ENCODE measurements around the gene INTS7.

The INTS7 gene

GRCh38 chr1:212035123-212035834, at the start of gene INTS7, which contains the start of gene DTL:
Gene INTS7 (minus strand): TSS chr1:212035557. CDS start chr1:212035437, 120 bp downstream.
Gene DTL (plus strand): TSS chr1:212035748. CDS start chr1:212035891, 143 bp downstream.
- DNase-seq = peak; percentile 99

- no peak for DNase-seq
Measured at GRCh38 chr1:212082765-212083406, 47.5 kb upstream of the INTS7 start.

GRCh38 chr1:212078826-212079225, 43.5 kb upstream of the INTS7 start:
- no peak for DNase-seq

GRCh38 chr1:212077028-212077427, 41.7 kb upstream of the INTS7 start:
- no peak for DNase-seq

- DNase-seq = no peak
Measured at GRCh38 chr1:212074856-212075255, 39.5 kb upstream of the INTS7 start.

GRCh38 chr1:212074313-212074712, 39.0 kb upstream of the INTS7 start:
- no peak for DNase-seq

- DNase-seq = no peak
Measured at GRCh38 chr1:212073490-212073889, 38.1 kb upstream of the INTS7 start.

- DNase-seq = no peak
Measured at GRCh38 chr1:212072047-212072446, 36.7 kb upstream of the INTS7 start.

GRCh38 chr1:212070720-212071302, 35.5 kb upstream of the INTS7 start:
- DNase-seq = peak; percentile 49

- DNase-seq = no peak
Measured at GRCh38 chr1:212067787-212068186, 32.4 kb upstream of the INTS7 start.

- DNase-seq = peak; percentile 32
Measured at GRCh38 chr1:212062832-212063438, 27.6 kb upstream of the INTS7 start.

GRCh38 chr1:212060632-212061472, 25.5 kb upstream of the INTS7 start:
- no peak for DNase-seq

- DNase-seq = no peak
Measured at GRCh38 chr1:212055333-212055732, 20.0 kb upstream of the INTS7 start.

- no peak for DNase-seq
Measured at GRCh38 chr1:212053993-212054392, 18.6 kb upstream of the INTS7 start.

- no peak for DNase-seq
Measured at GRCh38 chr1:212045981-212046380, 10.6 kb upstream of the INTS7 start.

- DNase-seq = no peak
Measured at GRCh38 chr1:212044851-212045250, 9.5 kb upstream of the INTS7 start.

GRCh38 chr1:212042436-212042835, 7.1 kb upstream of the INTS7 start:
- no peak for DNase-seq

GRCh38 chr1:212040629-212041412, 5.5 kb upstream of the INTS7 start:
- DNase-seq = no peak

- no peak for DNase-seq
Measured at GRCh38 chr1:212039622-212040021, 4.3 kb upstream of the INTS7 start.

GRCh38 chr1:212037900-212038299, 2.5 kb upstream of the INTS7 start:
- no peak for DNase-seq

- no peak for DNase-seq
Measured at GRCh38 chr1:212035835-212036605, 663 bp upstream of the INTS7 start.
